HG03521 (cell line): Measurements from ENCODE around the gene NDUFB6.
"Not testable (repeated sequence)": the region's sequence is repeated elsewhere in the genome, so short reads cannot be mapped to it uniquely, and the experiment has no call there.

Experiments
- ATAC-seq: cut with Tn5 transposase; IDR thresholded peaks from one replicate; pipeline ENCODE4 v1.9.1; 2021; ENCODE audit warnings: mild to moderate bottlenecking, moderate library complexity; ENCODE audit not compliant: unreplicated experiment

NDUFB6 gene

DNA sequence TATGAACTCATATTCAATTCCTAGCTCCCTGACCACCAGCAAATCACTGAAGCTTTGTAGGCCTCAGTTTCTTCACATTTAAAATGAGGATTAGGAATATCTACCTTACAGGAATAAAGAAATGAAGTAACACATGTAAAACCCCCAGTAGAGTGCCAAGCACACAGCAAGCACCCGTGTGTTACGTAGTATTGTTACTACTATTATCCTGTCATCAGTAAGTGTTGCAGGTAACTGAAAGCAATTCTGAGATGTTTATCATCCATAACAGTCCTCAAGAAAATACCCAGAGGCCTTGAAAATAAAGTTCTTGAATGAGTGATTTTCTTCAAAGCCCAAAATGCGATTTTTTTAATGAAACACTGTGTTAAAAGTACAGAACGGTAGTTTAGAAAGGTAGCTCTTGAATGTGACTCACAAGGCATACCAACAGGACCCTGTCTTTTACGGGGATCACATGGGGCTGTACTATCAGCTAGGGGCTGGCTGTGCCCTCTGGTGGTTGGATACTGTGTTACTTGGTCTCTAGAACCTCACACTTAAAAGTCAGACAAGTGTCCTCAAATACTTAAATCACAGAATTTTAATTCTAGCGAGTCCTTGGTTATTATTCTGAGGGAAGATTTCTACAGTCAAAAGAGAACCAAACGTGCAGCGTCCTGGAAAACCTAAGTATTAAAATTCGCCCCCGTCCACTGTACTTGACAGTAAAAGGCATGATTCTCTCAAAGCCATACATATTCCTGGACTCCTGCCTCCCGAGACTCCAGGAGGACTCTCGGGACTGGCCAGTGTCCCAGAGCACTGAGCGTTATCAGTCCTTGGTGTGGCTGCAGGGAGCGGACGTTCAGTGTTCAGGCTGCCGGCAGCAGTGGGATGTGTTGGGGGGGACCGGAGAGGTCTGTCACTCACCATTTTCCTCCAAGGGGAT lies 725 bp downstream of the NDUFB6 start:
- peak; percentile 85 for ATAC-seq

DNA sequence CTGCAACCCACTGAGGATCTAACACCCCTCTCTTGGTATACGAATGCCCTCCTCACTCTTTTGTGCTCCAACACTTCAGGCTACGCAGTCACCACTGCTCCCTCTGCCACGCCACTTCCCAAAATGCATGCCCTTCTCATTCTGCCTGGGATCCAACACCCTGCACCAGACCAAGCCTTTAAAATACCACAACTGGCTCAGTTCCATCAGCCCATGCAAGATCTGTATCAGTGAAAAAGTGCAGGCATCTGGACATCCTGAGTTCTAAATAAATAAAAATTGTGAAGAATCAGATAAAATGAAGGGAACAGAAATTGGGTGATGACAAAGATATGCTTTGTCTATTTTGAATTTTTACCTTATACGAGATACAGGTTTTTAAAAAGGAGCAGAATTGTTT lies 2.7 kb downstream of the NDUFB6 start:
- no peak for ATAC-seq

DNA sequence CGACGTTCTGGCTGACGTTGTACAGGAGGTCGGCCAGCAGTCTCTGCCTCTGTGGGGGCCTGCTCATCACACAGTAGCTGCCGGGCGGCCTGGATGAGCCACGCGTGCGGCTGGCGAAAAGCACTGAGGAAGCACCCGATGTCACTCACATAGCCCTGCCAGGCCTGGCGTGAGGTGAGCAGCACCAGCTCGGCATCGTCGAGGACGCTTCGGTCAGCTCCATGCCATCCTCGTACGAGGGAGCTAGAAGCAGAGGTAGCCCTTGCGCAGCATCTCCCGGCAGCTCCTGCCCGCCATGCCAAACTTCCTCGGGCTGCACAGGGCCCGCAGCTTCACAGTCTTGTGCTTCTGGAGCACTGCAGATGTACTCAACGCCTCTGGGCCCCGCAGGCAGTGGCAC lies 6.2 kb downstream of the NDUFB6 start:
- ATAC-seq: no peak

- ATAC-seq: no peak
Observed at GRCh38 chr9:32565967-32566366, 7.0 kb downstream of the NDUFB6 start.

GRCh38 chr9:32558408-32558934 lies 14.5 kb downstream of the NDUFB6 start:
- ATAC-seq: no peak

- no peak for ATAC-seq
Observed at GRCh38 chr9:32554591-32554990, 18.4 kb downstream of the NDUFB6 start.

DNA sequence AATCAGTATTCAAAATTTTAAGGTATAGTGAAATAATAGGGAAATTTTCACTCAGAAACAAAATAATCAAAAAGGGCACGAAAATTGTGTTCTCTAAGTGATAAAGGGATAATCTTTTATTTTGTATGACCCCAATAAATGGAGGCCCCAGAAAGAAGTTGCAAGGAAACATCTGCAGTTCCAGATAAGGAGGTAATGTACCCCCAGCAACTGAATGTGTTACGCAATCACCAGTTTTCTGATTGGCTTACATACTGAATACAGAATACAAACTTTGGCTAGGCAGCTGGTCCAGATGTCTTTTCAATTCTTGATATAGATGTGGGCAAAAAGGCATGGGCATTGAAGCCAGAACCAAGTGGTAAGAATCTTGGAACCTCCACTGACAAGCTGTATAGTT lies 18.9 kb downstream of the NDUFB6 start:
- no peak for ATAC-seq

GRCh38 chr9:32552172-32552872 lies 20.6 kb downstream of the NDUFB6 start, which contains the start of the genes SMIM27 and TOPORS:
SMIM27 (plus strand) TSS chr9:32552327; CDS start chr9:32552435, 108 bp downstream.
TOPORS (minus strand) TSS chr9:32552586; CDS start chr9:32552436, 150 bp downstream.
- ATAC-seq: peak; percentile 69

- ATAC-seq: no peak
Observed at GRCh38 chr9:32551276-32552051, 21.5 kb downstream of the NDUFB6 start.

- peak; percentile 70 for ATAC-seq
Observed at GRCh38 chr9:32550562-32551275, 22.2 kb downstream of the NDUFB6 start.

GRCh38 chr9:32550150-32550561 lies 22.8 kb downstream of the NDUFB6 start:
- no peak for ATAC-seq

- ATAC-seq: not testable (repeated sequence)
Observed at GRCh38 chr9:32548213-32548612, 24.7 kb downstream of the NDUFB6 start.

DNA sequence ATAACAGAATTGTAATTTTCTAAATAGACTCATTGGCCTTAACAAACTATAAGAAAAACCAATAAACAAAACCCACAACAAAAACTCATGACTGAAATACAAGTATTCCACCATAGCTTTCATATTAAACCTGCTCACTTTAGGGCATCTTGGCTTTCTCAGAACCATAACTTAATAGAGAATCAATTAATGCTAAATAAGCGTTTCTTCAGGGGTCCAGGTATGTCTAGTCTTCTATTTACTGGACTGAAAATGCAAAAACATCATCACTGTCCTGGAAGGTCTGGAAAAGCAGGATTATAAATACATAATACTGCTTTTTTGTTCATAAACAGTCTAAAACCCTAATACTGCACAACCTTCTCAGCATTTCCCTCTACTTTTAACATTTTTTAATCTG lies 27.1 kb downstream of the NDUFB6 start:
- no peak for ATAC-seq

- no peak for ATAC-seq
Observed at GRCh38 chr9:32543047-32543446, 29.9 kb downstream of the NDUFB6 start.

DNA sequence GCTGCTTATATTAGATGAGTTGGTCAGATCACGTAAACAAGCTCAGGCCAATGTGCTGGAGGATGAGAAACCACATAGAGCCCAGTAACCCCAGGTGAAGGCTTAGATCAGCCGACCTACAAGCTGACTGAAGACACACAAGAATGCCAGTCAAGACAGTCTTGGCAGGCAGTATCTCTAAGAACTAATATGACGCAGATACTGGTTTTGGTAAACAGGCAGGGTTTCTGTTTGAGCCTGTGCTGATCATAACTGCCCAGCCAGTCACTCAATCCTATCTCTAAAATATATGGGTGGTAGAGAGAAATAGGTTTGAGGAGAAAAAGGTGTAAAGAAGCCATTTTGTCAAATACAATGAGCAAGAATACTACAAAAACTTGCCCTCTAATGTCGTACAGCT lies 39.1 kb downstream of the NDUFB6 start:
- ATAC-seq: no peak

DNA sequence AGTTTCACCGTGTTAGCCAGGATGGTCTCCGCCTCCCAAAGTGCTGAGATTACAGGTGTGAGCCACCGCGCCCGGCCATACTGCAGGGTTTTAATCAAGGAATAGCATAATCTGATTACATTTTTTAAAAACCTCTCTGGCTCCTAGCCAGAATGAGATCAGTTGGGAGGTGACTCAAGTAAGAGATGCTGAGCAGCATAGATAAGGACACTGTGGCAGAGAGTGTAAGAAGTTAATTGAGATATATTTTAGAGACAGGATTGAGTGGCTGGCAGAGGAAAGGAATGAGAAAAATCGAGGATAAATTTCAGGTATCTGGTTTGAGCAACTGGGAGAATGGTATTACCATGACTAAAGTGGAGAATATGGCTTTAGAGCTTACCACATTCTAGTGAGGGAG lies 39.6 kb downstream of the NDUFB6 start:
- ATAC-seq: no peak

DNA sequence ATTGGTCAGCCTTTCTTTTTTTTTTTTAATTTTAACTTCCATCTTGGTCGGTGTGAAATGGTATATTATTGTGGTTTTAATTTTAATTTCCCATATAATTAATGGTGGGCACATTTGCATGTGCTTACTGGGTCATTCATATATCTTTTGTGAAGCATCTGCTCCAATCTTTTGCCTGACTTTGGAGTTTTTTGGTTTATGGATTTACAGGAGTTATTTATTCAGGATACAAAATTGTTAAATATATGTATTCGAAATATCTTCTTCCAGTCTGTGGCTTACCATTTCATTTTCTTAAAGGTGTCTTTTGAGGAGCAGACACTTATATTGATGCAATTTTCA lies 46.3 kb downstream of the NDUFB6 start:
- ATAC-seq: no peak

- peak; percentile 45 for ATAC-seq
Observed at GRCh38 chr9:32526041-32526706, 46.8 kb downstream of the NDUFB6 start, which contains the start of gene RIGI. RIGI (minus strand) TSS chr9:32526196; CDS start chr9:32526166, 30 bp downstream.

- peak; percentile 10 for ATAC-seq
Observed at GRCh38 chr9:32525709-32526030, 47.3 kb downstream of the NDUFB6 start.
